Glutamatergic neuron (in vitro differentiated cells): Measurements from ENCODE around the gene MKKS. TPM values are rescaled to one million over a fixed set of nuclear protein-coding genes. Genes with fewer than 3 reads are reported as not detected.

Experiments
- DNase-seq: peaks from one replicate; pipeline ENCODE4 v3.0.0; 2022
- H3K27ac Mint-ChIP-seq: one replicate; pipeline ENCODE4 v1.8.0; 2020; ENCODE audit warnings: mild to moderate bottlenecking, mixed read lengths, inconsistent platforms; ENCODE audit not compliant: unreplicated experiment
- H3K27me3 Mint-ChIP-seq: one replicate; pipeline ENCODE4 v1.8.0; 2020; ENCODE audit warnings: mild to moderate bottlenecking, moderate library complexity, mixed read lengths, inconsistent platforms; ENCODE audit not compliant: unreplicated experiment
- H3K36me3 Mint-ChIP-seq: one replicate; pipeline ENCODE4 v1.8.0; 2020; ENCODE audit warnings: mild to moderate bottlenecking, mixed read lengths, inconsistent platforms; ENCODE audit not compliant: unreplicated experiment
- H3K4me1 Mint-ChIP-seq: one replicate; pipeline ENCODE4 v1.8.0; 2020; ENCODE audit warnings: mild to moderate bottlenecking, low read depth, mixed read lengths, inconsistent platforms; ENCODE audit not compliant: unreplicated experiment
- H3K4me3 Mint-ChIP-seq: one replicate; pipeline ENCODE4 v1.8.0; 2020; ENCODE audit warnings: mild to moderate bottlenecking, mixed read lengths, inconsistent platforms; ENCODE audit not compliant: unreplicated experiment
- H3K9me3 Mint-ChIP-seq: one replicate; pipeline ENCODE4 v1.8.0; 2020; ENCODE audit warnings: mild to moderate bottlenecking, moderate library complexity, mixed read lengths, inconsistent platforms; ENCODE audit not compliant: unreplicated experiment
- total RNA-seq: library from RNA; stranded (reverse); fragmentation: NEBNext Ultra II Directional; extraction: Animal tissue kit (Norgen Biotek cat#: 25700); gene quantifications from one replicate; pipeline ENCODE4 v1.2.1, GENCODE V29; 2021; ENCODE audit not compliant: unreplicated experiment
- TF ChIP-seq, protein P1 (sequence below): fragments of 200-600 bp; sonication (generic); IDR thresholded peaks from one replicate; pipeline ENCODE4 v1.5.0; 2021; ENCODE audit not compliant: partially characterized antibody, unreplicated experiment

Gene MKKS
- total RNA-seq, 1 donor from 2014 or later: 15.1 TPM

DNA sequence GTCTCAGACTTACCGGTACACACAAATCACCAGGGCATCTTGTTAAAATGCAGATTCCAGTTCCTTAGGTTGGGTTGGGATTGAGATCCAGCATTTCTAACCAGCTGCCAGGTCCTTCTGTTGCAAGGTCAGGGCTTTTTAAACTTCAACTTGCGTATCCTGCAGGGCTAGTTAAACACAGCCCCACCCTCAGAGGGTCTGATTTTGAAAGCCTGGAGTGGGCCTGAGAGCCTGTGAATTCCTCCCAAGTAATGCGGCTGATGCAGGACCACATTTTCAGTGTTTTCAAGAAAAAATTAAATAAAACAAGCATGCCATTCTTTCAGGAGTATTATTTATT, 65.3 kb downstream of the MKKS start:
- H3K9me3 Mint-ChIP-seq: no peaks in the 10 kb centered on the region
- H3K27me3 Mint-ChIP-seq: peaks cover 2% of the 10 kb centered on the region
- TF ChIP-seq, protein P1, sequence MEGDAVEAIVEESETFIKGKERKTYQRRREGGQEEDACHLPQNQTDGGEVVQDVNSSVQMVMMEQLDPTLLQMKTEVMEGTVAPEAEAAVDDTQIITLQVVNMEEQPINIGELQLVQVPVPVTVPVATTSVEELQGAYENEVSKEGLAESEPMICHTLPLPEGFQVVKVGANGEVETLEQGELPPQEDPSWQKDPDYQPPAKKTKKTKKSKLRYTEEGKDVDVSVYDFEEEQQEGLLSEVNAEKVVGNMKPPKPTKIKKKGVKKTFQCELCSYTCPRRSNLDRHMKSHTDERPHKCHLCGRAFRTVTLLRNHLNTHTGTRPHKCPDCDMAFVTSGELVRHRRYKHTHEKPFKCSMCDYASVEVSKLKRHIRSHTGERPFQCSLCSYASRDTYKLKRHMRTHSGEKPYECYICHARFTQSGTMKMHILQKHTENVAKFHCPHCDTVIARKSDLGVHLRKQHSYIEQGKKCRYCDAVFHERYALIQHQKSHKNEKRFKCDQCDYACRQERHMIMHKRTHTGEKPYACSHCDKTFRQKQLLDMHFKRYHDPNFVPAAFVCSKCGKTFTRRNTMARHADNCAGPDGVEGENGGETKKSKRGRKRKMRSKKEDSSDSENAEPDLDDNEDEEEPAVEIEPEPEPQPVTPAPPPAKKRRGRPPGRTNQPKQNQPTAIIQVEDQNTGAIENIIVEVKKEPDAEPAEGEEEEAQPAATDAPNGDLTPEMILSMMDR: no peak
- peaks cover 2% of the 10 kb centered on the region for H3K4me1 Mint-ChIP-seq
- H3K4me3 Mint-ChIP-seq: no peak overlapping the region
- peaks cover 5% of the 10 kb centered on the region for H3K36me3 Mint-ChIP-seq
- no peak for DNase-seq
- H3K27ac Mint-ChIP-seq: no peak overlapping the region

DNA sequence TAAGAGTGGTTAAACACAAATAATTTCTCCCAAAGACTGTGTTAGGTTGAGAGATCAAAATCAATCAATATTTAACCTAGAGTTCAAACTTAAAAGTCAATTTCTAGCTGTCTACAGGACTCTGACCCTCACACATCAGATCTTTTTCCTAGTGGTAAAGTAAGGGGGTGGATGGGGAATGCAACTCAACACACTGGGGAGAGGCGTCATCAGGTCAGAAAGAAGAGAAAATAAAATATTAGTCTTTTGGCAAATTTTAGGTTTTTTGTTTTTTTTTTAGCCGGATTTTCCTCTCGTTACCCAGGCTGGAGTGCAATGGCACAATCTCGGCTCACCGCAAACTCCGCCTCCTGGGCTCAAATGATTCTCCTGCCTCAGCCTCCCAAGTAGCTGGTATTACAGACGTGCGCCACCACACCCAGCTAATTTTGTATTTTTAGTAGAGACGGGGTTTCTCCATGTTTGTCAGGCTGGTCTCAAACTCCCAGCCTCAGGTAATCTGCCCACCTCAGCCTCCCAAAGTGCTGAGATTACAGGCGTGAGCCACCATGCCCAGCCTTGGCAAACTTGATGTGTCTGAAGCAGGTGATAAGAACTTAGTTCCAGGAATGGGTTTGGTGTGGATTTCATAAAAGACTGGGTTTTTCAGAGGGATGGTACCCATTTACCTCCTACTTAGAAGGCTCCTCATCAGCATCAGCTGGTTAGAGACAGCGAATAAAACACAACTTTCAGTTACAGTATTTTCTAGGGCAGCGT, 65.9 kb downstream of the MKKS start:
- H3K27me3 Mint-ChIP-seq: peaks cover 2% of the 10 kb centered on the region
- TF ChIP-seq, protein P1: no peak
- no peaks in the 10 kb centered on the region for H3K9me3 Mint-ChIP-seq
- H3K27ac Mint-ChIP-seq: no peak overlapping the region
- peaks cover 2% of the 10 kb centered on the region for H3K4me1 Mint-ChIP-seq
- DNase-seq: no peak
- H3K36me3 Mint-ChIP-seq: peaks cover under 1% of the 10 kb centered on the region
- H3K4me3 Mint-ChIP-seq: no peak overlapping the region

DNA sequence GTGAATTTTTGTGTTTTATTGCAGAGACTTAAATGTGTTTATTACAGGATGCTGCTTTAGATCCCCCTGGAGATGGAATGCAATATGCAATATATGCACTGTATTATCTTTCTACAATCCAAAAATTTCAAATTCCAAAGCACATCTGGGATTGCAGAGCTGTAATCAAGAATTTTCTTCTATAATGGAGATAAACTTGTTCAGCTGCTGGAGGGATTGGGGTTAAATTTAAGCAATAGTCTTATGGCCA, 66.4 kb downstream of the MKKS start:
- Mint-ChIP-seq H3K9me3 (no peaks in the 10 kb centered on the region), H3K27ac (no peak overlapping the region), H3K36me3 (no peaks in the 10 kb centered on the region), H3K4me1 (peaks cover 2% of the 10 kb centered on the region), H3K27me3 (peaks cover 2% of the 10 kb centered on the region), H3K4me3 (no peak overlapping the region)
- DNase-seq: no peak
- TF ChIP-seq, protein P1: no peak

DNA sequence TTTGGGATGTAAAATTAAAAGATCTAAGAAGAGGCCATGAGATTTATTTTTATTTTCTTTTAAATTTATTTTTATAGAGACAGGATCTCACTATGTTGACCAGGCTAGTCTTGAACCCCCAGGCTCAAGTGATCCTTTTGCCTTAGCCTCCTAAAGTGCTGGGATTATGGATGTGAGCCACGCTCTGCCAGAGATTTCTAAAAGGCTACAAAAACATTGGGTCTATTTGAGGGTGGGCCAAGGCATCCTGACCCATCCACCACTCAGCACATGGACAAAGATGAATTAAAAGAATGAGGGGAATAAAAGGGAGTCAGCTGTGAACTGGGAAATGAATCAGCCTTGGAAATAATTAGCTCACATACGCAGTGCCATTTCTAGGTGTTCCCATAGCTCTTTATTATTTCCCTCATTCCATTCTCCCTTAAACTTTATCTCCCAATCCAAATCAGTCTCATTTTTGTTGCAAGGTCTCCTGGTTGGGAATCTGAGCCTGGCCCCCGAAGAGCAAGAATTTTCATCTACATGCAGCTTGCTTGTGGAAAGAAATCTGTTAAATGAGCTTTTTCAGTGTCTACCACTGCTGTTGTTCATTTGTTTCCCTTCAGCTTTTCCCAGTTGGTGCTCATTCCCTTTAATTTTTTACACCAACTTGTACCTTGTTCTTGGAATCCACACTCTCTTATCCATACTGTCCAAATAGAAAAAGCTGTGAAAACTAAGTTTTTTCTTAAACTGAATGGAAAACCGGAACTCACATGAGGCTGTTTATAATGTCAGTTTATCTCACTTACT, 66.9 kb downstream of the MKKS start:
- no peaks in the 10 kb centered on the region for H3K36me3 Mint-ChIP-seq
- no peak overlapping the region for H3K27ac Mint-ChIP-seq
- no peak overlapping the region for H3K4me3 Mint-ChIP-seq
- no peak for DNase-seq
- peaks cover 2% of the 10 kb centered on the region for H3K27me3 Mint-ChIP-seq
- no peaks in the 10 kb centered on the region for H3K9me3 Mint-ChIP-seq
- TF ChIP-seq, protein P1: no peak
- peaks cover 2% of the 10 kb centered on the region for H3K4me1 Mint-ChIP-seq

DNA sequence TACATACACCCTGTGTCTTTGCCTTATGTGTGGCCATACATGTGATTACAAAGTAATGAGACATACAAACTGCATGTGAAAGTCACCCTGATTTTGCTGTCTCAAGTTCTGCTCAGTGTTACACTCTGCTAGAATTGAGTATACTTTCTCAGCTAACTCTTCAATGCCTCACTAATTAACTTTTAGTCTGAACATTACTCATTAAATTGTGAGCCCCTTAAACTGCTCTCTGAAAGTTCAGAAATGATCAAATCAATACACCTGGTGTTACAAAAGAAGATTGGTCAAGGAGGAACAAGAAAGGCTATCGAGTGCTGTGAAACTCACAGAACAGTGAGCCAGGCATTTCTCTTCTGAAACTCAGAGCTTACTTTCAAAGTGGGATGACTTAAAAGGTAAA, 71.3 kb downstream of the MKKS start:
- no peak overlapping the region for H3K4me3 Mint-ChIP-seq
- H3K27ac Mint-ChIP-seq: no peak overlapping the region
- H3K4me1 Mint-ChIP-seq: no peaks in the 10 kb centered on the region
- H3K27me3 Mint-ChIP-seq: peaks cover 2% of the 10 kb centered on the region
- DNase-seq: no peak
- no peaks in the 10 kb centered on the region for H3K36me3 Mint-ChIP-seq
- no peaks in the 10 kb centered on the region for H3K9me3 Mint-ChIP-seq
- TF ChIP-seq, protein P1: no peak
